GM23338 (cell line): Measurements from ENCODE around the gene NACAD. TPM values are rescaled to one million over a fixed set of nuclear protein-coding genes. Genes with fewer than 3 reads are reported as not detected.

Experiments used
- ATAC-seq: fragments of 200-7000 bp; cut with Tn5 transposase; 3 replicates; pipeline ENCODE4 v1.9.1; 2020
- DNase-seq: peaks from one replicate; pipeline ENCODE4 v3.0.0-alpha.2; 2015; ENCODE audit warnings: low spot score
- H2AFZ ChIP-seq: fragments of 200-600 bp; sonication (generic); 2 replicates; pipeline ENCODE4 v1.8.0; 2016; ENCODE audit warnings: antibody characterized with exemption, mild to moderate bottlenecking, moderate library complexity
- H3F3A ChIP-seq: fragments of 200-600 bp; sonication (generic); replicated peaks from 2 replicates; pipeline ENCODE4 v1.8.0; 2017; ENCODE audit warnings: antibody characterized with exemption, mixed run types, low read depth
- H3K27ac ChIP-seq: fragments of 200-600 bp; sonication (generic); 2 replicates; pipeline ENCODE4 v1.6.1; 2016; ENCODE audit warnings: low read depth
- H3K27me3 ChIP-seq: fragments of 200-600 bp; sonication (generic); 2 replicates; pipeline ENCODE4 v1.8.0; 2016; ENCODE audit warnings: mild to moderate bottlenecking, mixed run types, moderate library complexity; ENCODE audit not compliant: insufficient read depth
- H3K36me3 ChIP-seq: fragments of 200-600 bp; sonication (generic); 2 replicates; pipeline ENCODE4 v1.8.0; 2016; ENCODE audit warnings: mild to moderate bottlenecking; ENCODE audit not compliant: insufficient read depth
- H3K4me1 ChIP-seq: fragments of 200-600 bp; sonication (generic); 2 replicates; pipeline ENCODE4 v1.8.0; 2016; ENCODE audit warnings: mild to moderate bottlenecking, moderate library complexity; ENCODE audit not compliant: insufficient read depth
- H3K4me2 ChIP-seq: fragments of 200-600 bp; sonication (generic); 2 replicates; pipeline ENCODE4 v1.7.1; 2017; ENCODE audit warnings: mixed run types
- H3K4me3 ChIP-seq: fragments of 200-600 bp; sonication (generic); 2 replicates; pipeline ENCODE4 v1.6.1; 2016; ENCODE audit warnings: mixed run types
- H3K79me2 ChIP-seq: fragments of 200-600 bp; sonication (generic); replicated peaks from 2 replicates; pipeline ENCODE4 v1.8.0; 2017; ENCODE audit warnings: mild to moderate bottlenecking; ENCODE audit not compliant: insufficient read depth
- H3K9me2 ChIP-seq: fragments of 200-600 bp; sonication (generic); 2 replicates; pipeline ENCODE4 v1.8.0; 2017; ENCODE audit not compliant: insufficient read depth
- H4K20me1 ChIP-seq: fragments of 200-600 bp; sonication (generic); replicated peaks from 2 replicates; pipeline ENCODE4 v1.8.0; 2017; ENCODE audit warnings: mild to moderate bottlenecking; ENCODE audit not compliant: insufficient read depth
- H3K27ac Mint-ChIP-seq: 2 replicates; pipeline ENCODE4 v1.8.0; 2020; ENCODE audit warnings: inconsistent platforms, mild to moderate bottlenecking, moderate library complexity, mixed read lengths
- H3K27me3 Mint-ChIP-seq: 3 replicates; pipeline ENCODE4 v1.8.0; 2022; ENCODE audit warnings: low read depth, mild to moderate bottlenecking, moderate library complexity, mixed read lengths, inconsistent platforms; ENCODE audit not compliant: insufficient read depth, poor library complexity
- H3K36me3 Mint-ChIP-seq: 3 replicates; pipeline ENCODE4 v1.8.0; 2021; ENCODE audit warnings: low read depth, mild to moderate bottlenecking, inconsistent platforms, moderate library complexity, mixed read lengths
- H3K4me1 Mint-ChIP-seq: 3 replicates; pipeline ENCODE4 v1.8.0; 2020; ENCODE audit warnings: mild to moderate bottlenecking, inconsistent platforms, mixed read lengths
- H3K4me3 Mint-ChIP-seq: 3 replicates; pipeline ENCODE4 v1.8.0; 2021; ENCODE audit warnings: moderate library complexity, mild to moderate bottlenecking, inconsistent platforms, mixed read lengths
- H3K9me3 Mint-ChIP-seq: 3 replicates; pipeline ENCODE4 v1.8.0; 2020; ENCODE audit warnings: moderate library complexity, mild to moderate bottlenecking, inconsistent platforms, mixed read lengths
- CREB1 ChIP-seq: fragments of 250-450 bp; sonication (Bioruptor Pico); IDR thresholded peaks from 2 replicates; pipeline ENCODE4 v1.5.0; 2020; ENCODE audit warnings: low read depth, mild to moderate bottlenecking, moderate library complexity
- EZH2 ChIP-seq: fragments of 200-600 bp; sonication (generic); IDR thresholded peaks from one replicate; pipeline ENCODE4 v1.8.0; 2017; ENCODE audit warnings: antibody characterized with exemption, mild to moderate bottlenecking, low read depth; ENCODE audit not compliant: unreplicated experiment
- EZH2phosphoT487 ChIP-seq: fragments of 200-600 bp; sonication (generic); IDR thresholded peaks from one replicate; pipeline ENCODE4 v1.8.1; 2018; ENCODE audit warnings: antibody characterized with exemption; ENCODE audit not compliant: unreplicated experiment
- JUNB ChIP-seq: IDR thresholded peaks from one replicate; pipeline ENCODE4 v1.6.1; 2016; ENCODE audit warnings: antibody characterized with exemption; ENCODE audit not compliant: unreplicated experiment
- NANOG ChIP-seq: IDR thresholded peaks from 2 replicates; pipeline ENCODE4 v1.6.1; 2016; ENCODE audit warnings: antibody characterized with exemption, borderline replicate concordance
- POLR2AphosphoS5 ChIP-seq: IDR thresholded peaks from 2 replicates; pipeline ENCODE4 v1.6.1; 2016; ENCODE audit warnings: antibody characterized with exemption, low read depth
- ZNF114 ChIP-seq: fragments of 250-450 bp; sonication (Bioruptor Pico); IDR thresholded peaks from 2 replicates; pipeline ENCODE4 v1.5.0; 2020; ENCODE audit warnings: mild to moderate bottlenecking, moderate library complexity
- ZNF331 ChIP-seq: fragments of 250-450 bp; sonication (Bioruptor Pico); IDR thresholded peaks from 2 replicates; pipeline ENCODE4 v1.5.0; 2020; ENCODE audit warnings: low read depth, mild to moderate bottlenecking, moderate library complexity
- polyA plus RNA-seq: library from polyadenylated mRNA; unstranded; fragments of >200 nt; fragmentation: Nextera tagmentation; extraction: Ambion mirVana; gene quantifications from 2 replicates; pipeline ENCODE4 v1.2.1, GENCODE V29; 2016
- total RNA-seq: library from RNA; depleted of rRNA; stranded (reverse); fragments of >200 nt; shearing (Covaris generic); gene quantifications from 2 replicates; pipeline ENCODE4 v1.2.3, GENCODE V29; 2014
- TF ChIP-seq, protein P1 (sequence below): IDR thresholded peaks from one replicate; pipeline ENCODE4 v1.6.1; 2018; ENCODE audit warnings: antibody characterized with exemption; ENCODE audit not compliant: unreplicated experiment
- TF ChIP-seq, protein P2 (sequence below): fragments of 250-450 bp; sonication (Bioruptor Pico); IDR thresholded peaks from 2 replicates; pipeline ENCODE4 v1.5.0; 2020; ENCODE audit warnings: mild to moderate bottlenecking, moderate library complexity

Gene NACAD
- total and polyA plus RNA-seq, 2 experiments from 2014 or later = 6.1 to 11.2 TPM

DNA sequence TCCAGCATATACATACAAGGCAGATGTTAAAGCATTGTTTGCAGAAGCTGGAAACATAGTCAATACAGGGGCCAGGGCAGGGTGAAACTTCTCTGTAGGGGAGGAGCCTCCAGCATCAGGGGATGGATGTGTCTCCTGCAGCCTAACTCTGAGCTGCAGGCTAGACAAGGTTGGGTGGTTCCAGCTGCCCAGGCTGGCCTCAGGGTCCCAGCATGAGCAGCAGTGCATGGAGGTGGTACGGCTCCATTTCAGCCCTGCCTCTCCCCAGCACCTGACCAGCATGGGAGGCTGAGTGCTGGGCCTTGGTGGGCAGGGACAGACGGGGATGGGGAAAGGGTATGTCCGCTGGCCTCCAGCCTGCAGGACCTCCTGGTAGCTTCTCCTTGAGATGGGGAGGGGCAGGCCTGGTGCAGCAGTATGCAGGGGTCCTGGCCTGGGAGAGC lies 30.1 kb upstream of the NACAD start:
- H3K4me3 ChIP-seq = no peak overlapping the region
- no peak overlapping the region for H3K4me2 ChIP-seq
- Mint-ChIP-seq H3K27ac (no peak overlapping the region), H3K4me1 (peaks cover 6% of the 10 kb centered on the region; the same call in 2 of the 3 replicates), H3K36me3 (no peaks in the 10 kb centered on the region), H3K9me3 (no peaks in the 10 kb centered on the region; the same call in 2 of the 3 replicates), H3K27me3 (no peaks in the 10 kb centered on the region), H3K4me3 (no peak overlapping the region)
- no peaks in the 10 kb centered on the region for H3F3A ChIP-seq
- H2AFZ ChIP-seq = no peak overlapping the region
- H3K27ac ChIP-seq = no peak overlapping the region
- no peaks in the 10 kb centered on the region for H4K20me1 ChIP-seq
- ATAC-seq = no peak
- H3K36me3 ChIP-seq = no peaks in the 10 kb centered on the region
- peaks cover 6% of the 10 kb centered on the region; the same call in 1 of the 2 replicates for H3K4me1 ChIP-seq
- no peaks in the 10 kb centered on the region for H3K9me2 ChIP-seq
- TF ChIP-seq EZH2phosphoT487 = no peak
- no peak for TF ChIP-seq JUNB
- no peak for TF ChIP-seq NANOG
- no peak for TF ChIP-seq ZNF114 (CRISPR knock-in tag)
- no peak for TF ChIP-seq ZNF331 (CRISPR knock-in tag)
- H3K27me3 ChIP-seq = peaks cover 3% of the 10 kb centered on the region; the same call in 1 of the 2 replicates
- H3K79me2 ChIP-seq = no peaks in the 10 kb centered on the region
- DNase-seq = no peak

DNA sequence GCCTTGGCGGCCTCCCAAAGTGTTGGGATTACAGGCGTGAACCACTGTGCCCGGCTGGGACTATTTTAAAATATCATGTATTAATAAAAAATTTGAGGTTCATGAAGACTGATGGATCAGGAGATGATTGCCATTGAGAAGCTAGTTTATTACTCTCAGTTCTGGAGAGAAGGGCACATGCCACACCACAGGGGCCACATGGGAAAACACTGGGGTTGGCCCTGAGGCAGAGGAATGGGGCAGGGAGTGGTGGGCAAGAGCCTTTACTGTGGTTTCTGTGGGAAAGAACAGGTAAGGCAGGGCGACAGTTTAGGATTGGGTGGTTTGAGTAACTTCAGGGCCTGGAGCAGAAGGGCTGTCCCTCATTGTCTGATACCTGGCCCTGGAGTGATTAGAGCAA lies 29.5 kb upstream of the NACAD start:
- Histone ChIP-seq H3K4me2 (no peak overlapping the region), H3K4me3 (no peak overlapping the region), H3K27me3 (peaks cover 3% of the 10 kb centered on the region; the same call in 1 of the 2 replicates), H4K20me1 (no peaks in the 10 kb centered on the region), H2AFZ (no peak overlapping the region), H3K27ac (no peak overlapping the region), H3F3A (no peaks in the 10 kb centered on the region), H3K36me3 (no peaks in the 10 kb centered on the region), H3K4me1 (no peaks in the 10 kb centered on the region; the same call in 1 of the 2 replicates), H3K79me2 (no peaks in the 10 kb centered on the region), H3K9me2 (no peaks in the 10 kb centered on the region)
- Mint-ChIP-seq H3K27ac (no peak overlapping the region), H3K36me3 (no peaks in the 10 kb centered on the region), H3K27me3 (no peaks in the 10 kb centered on the region), H3K9me3 (no peaks in the 10 kb centered on the region; the same call in 2 of the 3 replicates), H3K4me3 (no peak overlapping the region), H3K4me1 (peaks cover under 1% of the 10 kb centered on the region; the same call in 2 of the 3 replicates)
- no peak for ATAC-seq
- DNase-seq = no peak
- TF ChIP-seq POLR2AphosphoS5 (no peak), EZH2phosphoT487 (no peak), EZH2 (no peak), ZNF331 (CRISPR knock-in tag) (no peak), JUNB (no peak), CREB1 (CRISPR knock-in tag) (no peak)
- TF ChIP-seq, protein P1, sequence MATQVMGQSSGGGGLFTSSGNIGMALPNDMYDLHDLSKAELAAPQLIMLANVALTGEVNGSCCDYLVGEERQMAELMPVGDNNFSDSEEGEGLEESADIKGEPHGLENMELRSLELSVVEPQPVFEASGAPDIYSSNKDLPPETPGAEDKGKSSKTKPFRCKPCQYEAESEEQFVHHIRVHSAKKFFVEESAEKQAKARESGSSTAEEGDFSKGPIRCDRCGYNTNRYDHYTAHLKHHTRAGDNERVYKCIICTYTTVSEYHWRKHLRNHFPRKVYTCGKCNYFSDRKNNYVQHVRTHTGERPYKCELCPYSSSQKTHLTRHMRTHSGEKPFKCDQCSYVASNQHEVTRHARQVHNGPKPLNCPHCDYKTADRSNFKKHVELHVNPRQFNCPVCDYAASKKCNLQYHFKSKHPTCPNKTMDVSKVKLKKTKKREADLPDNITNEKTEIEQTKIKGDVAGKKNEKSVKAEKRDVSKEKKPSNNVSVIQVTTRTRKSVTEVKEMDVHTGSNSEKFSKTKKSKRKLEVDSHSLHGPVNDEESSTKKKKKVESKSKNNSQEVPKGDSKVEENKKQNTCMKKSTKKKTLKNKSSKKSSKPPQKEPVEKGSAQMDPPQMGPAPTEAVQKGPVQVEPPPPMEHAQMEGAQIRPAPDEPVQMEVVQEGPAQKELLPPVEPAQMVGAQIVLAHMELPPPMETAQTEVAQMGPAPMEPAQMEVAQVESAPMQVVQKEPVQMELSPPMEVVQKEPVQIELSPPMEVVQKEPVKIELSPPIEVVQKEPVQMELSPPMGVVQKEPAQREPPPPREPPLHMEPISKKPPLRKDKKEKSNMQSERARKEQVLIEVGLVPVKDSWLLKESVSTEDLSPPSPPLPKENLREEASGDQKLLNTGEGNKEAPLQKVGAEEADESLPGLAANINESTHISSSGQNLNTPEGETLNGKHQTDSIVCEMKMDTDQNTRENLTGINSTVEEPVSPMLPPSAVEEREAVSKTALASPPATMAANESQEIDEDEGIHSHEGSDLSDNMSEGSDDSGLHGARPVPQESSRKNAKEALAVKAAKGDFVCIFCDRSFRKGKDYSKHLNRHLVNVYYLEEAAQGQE = no peak
- TF ChIP-seq, protein P2, sequence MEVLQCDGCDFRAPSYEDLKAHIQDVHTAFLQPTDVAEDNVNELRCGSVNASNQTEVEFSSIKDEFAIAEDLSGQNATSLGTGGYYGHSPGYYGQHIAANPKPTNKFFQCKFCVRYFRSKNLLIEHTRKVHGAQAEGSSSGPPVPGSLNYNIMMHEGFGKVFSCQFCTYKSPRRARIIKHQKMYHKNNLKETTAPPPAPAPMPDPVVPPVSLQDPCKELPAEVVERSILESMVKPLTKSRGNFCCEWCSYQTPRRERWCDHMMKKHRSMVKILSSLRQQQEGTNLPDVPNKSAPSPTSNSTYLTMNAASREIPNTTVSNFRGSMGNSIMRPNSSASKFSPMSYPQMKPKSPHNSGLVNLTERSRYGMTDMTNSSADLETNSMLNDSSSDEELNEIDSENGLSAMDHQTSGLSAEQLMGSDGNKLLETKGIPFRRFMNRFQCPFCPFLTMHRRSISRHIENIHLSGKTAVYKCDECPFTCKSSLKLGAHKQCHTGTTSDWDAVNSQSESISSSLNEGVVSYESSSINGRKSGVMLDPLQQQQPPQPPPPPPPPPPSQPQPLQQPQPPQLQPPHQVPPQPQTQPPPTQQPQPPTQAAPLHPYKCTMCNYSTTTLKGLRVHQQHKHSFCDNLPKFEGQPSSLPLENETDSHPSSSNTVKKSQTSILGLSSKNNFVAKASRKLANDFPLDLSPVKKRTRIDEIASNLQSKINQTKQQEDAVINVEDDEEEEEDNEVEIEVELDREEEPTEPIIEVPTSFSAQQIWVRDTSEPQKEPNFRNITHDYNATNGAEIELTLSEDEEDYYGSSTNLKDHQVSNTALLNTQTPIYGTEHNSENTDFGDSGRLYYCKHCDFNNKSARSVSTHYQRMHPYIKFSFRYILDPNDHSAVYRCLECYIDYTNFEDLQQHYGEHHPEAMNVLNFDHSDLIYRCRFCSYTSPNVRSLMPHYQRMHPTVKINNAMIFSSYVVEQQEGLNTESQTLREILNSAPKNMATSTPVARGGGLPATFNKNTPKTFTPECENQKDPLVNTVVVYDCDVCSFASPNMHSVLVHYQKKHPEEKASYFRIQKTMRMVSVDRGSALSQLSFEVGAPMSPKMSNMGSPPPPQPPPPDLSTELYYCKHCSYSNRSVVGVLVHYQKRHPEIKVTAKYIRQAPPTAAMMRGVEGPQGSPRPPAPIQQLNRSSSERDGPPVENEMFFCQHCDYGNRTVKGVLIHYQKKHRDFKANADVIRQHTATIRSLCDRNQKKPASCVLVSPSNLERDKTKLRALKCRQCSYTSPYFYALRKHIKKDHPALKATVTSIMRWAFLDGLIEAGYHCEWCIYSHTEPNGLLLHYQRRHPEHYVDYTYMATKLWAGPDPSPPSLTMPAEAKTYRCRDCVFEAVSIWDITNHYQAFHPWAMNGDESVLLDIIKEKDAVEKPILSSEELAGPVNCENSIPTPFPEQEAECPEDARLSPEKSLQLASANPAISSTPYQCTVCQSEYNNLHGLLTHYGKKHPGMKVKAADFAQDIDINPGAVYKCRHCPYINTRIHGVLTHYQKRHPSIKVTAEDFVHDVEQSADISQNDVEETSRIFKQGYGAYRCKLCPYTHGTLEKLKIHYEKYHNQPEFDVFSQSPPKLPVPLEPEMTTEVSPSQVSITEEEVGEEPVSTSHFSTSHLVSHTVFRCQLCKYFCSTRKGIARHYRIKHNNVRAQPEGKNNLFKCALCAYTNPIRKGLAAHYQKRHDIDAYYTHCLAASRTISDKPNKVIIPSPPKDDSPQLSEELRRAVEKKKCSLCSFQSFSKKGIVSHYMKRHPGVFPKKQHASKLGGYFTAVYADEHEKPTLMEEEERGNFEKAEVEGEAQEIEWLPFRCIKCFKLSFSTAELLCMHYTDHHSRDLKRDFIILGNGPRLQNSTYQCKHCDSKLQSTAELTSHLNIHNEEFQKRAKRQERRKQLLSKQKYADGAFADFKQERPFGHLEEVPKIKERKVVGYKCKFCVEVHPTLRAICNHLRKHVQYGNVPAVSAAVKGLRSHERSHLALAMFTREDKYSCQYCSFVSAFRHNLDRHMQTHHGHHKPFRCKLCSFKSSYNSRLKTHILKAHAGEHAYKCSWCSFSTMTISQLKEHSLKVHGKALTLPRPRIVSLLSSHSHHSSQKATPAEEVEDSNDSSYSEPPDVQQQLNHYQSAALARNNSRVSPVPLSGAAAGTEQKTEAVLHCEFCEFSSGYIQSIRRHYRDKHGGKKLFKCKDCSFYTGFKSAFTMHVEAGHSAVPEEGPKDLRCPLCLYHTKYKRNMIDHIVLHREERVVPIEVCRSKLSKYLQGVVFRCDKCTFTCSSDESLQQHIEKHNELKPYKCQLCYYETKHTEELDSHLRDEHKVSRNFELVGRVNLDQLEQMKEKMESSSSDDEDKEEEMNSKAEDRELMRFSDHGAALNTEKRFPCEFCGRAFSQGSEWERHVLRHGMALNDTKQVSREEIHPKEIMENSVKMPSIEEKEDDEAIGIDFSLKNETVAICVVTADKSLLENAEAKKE (CRISPR knock-in tag) = no peak
